Kidney epithelial cell (primary cell): ENCODE measurements around the gene CCDC85C. TPM values are rescaled to one million over a fixed set of nuclear protein-coding genes. Genes with fewer than 3 reads are reported as not detected.

ENCODE experiments used
- DNase-seq: peaks from one replicate; pipeline ENCODE4 v3.0.0-alpha.2; 2010; ENCODE audit warnings: low read depth
- H3K27me3 ChIP-seq: 2 replicates; pipeline ENCODE4 v1.6.0; 2011; ENCODE audit warnings: low read length; ENCODE audit not compliant: control insufficient read depth, insufficient read depth
- H3K36me3 ChIP-seq: 2 replicates; pipeline ENCODE4 v1.5.1; 2011; ENCODE audit warnings: low read length; ENCODE audit not compliant: control insufficient read depth, insufficient read depth
- H3K4me3 ChIP-seq: 2 replicates; pipeline ENCODE4 v1.5.1; 2011; ENCODE audit warnings: low read depth, mild to moderate bottlenecking, control low read depth, low read length
- total RNA-seq: library from RNA; depleted of rRNA; stranded (reverse); fragments of >200 nt; gene quantifications from 2 replicates; pipeline ENCODE4 v1.2.3, GENCODE V29; 2015
- TF ChIP-seq, protein P1 (sequence below): IDR thresholded peaks from 2 replicates; pipeline ENCODE4 v1.5.1; 2011; ENCODE audit warnings: mild to moderate bottlenecking, moderate library complexity, low read length, control low read depth, inconsistent platforms; ENCODE audit not compliant: insufficient read depth, poor library complexity, severe bottlenecking

The CCDC85C gene
- total RNA-seq, 1 donor from 2014 or later = 32.4 TPM

DNA sequence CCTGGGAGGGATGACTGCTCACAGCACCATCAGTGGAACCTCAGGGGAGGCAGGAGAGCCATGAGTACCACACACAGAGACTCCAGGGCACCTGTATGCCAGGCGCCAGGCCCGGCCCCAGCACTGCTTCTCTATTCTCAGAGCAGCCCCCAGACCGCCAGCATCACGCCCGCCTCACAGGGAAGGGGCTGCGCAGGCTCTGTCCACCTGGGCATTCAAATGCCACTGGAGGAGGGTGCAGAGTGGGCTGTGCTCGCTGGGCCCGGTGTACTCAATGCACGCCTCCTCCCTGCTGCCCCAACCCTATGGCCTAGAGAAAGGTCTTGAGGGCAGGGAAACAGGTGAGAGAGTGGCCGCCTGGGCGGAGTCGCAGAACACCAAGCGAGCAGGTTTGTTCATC lies 43.6 kb downstream of the CCDC85C start:
- H3K27me3 ChIP-seq = no peaks in the 10 kb centered on the region
- no peak overlapping the region for H3K4me3 ChIP-seq
- no peak for DNase-seq
- TF ChIP-seq, protein P1, sequence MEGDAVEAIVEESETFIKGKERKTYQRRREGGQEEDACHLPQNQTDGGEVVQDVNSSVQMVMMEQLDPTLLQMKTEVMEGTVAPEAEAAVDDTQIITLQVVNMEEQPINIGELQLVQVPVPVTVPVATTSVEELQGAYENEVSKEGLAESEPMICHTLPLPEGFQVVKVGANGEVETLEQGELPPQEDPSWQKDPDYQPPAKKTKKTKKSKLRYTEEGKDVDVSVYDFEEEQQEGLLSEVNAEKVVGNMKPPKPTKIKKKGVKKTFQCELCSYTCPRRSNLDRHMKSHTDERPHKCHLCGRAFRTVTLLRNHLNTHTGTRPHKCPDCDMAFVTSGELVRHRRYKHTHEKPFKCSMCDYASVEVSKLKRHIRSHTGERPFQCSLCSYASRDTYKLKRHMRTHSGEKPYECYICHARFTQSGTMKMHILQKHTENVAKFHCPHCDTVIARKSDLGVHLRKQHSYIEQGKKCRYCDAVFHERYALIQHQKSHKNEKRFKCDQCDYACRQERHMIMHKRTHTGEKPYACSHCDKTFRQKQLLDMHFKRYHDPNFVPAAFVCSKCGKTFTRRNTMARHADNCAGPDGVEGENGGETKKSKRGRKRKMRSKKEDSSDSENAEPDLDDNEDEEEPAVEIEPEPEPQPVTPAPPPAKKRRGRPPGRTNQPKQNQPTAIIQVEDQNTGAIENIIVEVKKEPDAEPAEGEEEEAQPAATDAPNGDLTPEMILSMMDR = no peak
- no peaks in the 10 kb centered on the region for H3K36me3 ChIP-seq

DNA sequence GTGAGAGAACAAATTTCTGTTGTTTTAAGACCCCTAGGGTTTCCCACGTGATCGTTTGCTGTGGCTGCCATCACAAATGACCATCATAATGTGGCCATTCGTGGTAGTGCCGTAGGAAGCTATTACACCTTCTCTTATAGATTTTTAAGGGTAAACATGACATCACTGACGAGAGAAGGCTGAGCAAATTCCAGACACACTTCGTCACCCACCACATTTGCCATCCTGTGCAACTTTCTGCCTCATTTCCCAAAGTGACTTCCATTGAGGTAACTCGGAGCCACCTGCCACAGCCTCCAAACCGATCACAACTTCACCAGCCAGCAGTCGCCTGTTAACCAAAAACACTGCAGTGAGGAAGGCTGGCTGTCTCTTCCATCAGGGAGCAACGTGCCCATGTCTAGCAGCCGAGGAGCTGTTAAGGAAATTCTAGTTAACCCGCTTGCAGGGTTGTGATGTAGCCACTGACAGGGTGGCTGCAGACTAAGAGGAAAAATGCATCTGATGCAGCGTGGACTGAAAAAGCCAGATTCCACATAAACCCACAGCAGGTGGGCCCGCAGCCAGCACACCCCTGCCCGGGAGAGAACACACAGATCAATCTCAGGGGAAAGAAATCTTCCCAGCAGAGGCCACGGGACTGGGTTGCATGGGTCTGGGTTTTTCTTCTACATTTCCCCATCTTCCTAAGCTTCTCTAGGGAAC lies 44.6 kb downstream of the CCDC85C start:
- Histone ChIP-seq H3K36me3 (no peaks in the 10 kb centered on the region), H3K27me3 (no peaks in the 10 kb centered on the region), H3K4me3 (no peak overlapping the region)
- DNase-seq = no peak
- TF ChIP-seq, protein P1 = no peak

DNA sequence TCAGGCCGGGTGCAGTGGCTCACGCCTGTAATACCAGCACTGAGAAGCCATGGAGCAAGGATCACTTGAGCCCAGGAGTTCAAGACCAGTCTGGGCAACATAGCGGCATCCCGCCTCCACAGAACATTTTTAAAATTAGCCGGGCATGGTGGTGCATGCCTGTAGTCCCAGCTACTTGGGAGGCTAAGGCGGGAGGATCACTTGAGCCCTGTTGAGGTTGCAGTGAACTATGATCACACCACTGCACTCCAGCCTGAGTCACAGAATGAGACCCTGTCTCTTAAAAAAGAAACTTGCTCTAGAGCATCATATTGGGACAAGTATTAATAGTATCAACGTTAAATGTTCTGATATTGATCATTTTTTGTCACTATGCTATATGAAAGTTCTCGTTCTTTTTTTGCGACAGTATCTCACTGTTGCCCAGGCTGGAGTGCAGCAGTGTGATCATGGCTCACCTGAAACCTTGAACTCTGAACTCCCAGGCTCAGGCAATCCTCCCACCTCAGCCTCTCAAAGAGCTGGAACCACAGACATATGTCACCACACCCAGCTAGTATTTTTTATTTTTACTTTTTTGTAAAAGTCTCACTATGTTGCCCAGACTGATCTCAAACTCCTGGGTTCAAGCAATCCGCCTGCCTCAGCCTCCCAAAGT lies 47.7 kb downstream of the CCDC85C start:
- no peak overlapping the region for H3K4me3 ChIP-seq
- DNase-seq = no peak
- TF ChIP-seq, protein P1 = no peak
- H3K36me3 ChIP-seq = no peaks in the 10 kb centered on the region
- no peaks in the 10 kb centered on the region for H3K27me3 ChIP-seq

DNA sequence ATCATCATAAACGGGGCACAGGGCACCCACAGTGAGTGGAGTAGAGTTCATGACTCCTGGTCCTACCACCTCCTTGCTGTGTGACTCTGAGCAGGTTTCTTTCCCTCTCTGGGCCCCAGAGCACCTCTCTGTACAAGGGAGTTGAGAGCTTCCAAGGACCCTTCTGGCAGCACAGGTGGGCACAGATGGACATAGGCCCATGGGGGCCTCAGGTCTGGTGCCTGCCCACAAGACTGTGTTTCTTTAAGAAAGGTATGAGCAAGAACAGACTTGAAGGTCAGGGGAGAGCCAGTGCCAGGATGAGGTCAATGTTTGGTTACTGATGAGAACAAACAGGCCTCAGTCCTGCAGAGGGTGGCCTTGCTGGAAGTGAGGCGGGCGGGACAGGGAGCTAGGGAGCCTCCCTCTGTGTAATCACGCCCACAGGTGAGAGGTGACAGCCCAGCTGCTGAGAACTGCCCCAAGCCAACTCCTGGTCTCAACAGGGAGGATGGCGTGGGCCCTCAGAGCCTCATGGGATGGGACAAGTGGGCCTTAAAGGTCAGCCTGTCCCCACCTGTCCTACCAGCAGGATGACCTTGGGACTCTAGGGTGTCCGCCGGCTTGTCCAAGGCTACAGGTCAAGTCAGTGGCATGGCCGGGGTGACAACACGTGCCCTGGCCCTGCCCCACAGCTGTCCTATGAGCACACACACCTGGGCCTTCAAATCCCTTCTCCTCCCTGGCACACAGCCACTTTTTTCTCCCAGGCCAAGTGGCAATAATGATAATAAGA lies 49.1 kb downstream of the CCDC85C start:
- Histone ChIP-seq H3K36me3 (no peaks in the 10 kb centered on the region), H3K4me3 (no peak overlapping the region), H3K27me3 (no peaks in the 10 kb centered on the region)
- TF ChIP-seq, protein P1 = no peak
- no peak for DNase-seq

DNA sequence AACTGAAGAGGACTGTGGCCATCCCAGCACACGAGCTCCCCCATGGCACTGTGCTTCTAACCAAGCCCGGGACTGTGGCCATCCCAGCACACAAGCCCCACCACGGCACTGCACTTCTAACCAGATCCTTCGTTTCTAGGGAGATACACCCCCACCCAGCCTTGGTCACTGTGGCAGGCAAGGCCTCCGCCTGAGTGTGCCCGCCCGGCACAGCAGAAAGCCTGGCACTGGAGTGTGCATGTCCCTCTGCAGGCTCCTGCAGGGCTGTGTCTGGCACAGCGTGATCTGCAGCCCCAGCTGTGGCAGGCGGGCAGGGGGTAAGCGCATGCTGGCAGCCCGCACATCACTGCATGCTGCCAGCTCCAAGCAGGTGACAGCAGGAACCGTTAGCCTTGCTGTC lies 49.8 kb downstream of the CCDC85C start:
- DNase-seq = no peak
- Histone ChIP-seq H3K27me3 (no peaks in the 10 kb centered on the region), H3K4me3 (no peak overlapping the region), H3K36me3 (no peaks in the 10 kb centered on the region)
- TF ChIP-seq, protein P1 = no peak
